Measurements from ENCODE around the gene KDM1B.

Gene KDM1B

DNA sequence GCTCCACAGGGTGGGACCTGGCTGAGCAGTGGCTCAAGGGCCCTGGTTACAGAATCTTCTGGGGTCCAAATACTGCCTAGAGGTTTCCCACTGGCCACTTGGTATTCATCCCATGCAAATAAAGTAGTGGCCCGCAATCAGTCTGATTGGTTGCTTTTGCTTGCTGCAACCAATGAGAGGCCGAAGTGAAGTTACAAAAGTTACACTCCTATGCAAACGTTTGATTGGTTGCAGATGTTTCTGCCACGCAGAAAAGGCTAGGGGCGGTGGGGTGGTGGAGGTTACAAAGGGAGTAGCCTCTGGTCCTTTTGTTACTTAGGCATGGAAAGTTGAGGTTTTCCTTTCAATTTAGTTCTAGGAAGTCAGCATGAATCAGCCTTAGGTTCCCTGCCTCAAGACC is 29.1 kb upstream of the KDM1B start:
- TF ChIP-seq CTCF (conservative IDR thresholded peaks at IDR 0.05; ENCODE audit: low read length) (no peak), EZH2phosphoT487 (IDR thresholded peaks at IDR 0.05; ENCODE audit: borderline replicate concordance) (no peak)
- Histone ChIP-seq H4K20me1 (ENCODE audit: insufficient read depth, low read length, poor library complexity, severe bottlenecking) (no peaks in the 10 kb centered on the region), H2AFZ (ENCODE audit: low read length) (no peak overlapping the region), H3F3A (ENCODE audit: low read depth) (no peaks in the 10 kb centered on the region), H3K9me3 (ENCODE audit: insufficient read depth, low read depth, low read length) (no peaks in the 10 kb centered on the region), H3K9me2 (replicated peaks; ENCODE audit: low read depth, low read length) (no peaks in the 10 kb centered on the region), H3K79me2 (ENCODE audit: insufficient read depth, low read length) (no peaks in the 10 kb centered on the region), H3K4me1 (ENCODE audit: insufficient read depth, low read length, poor library complexity, severe bottlenecking) (no peaks in the 10 kb centered on the region), H3K27me3 (ENCODE audit: insufficient read depth, low read length, poor library complexity, severe bottlenecking) (no peaks in the 10 kb centered on the region), H3K9ac (ENCODE audit: low read depth, low read length, poor library complexity, severe bottlenecking) (no peak overlapping the region), H3K4me2 (ENCODE audit: low read depth, low read length, poor library complexity, severe bottlenecking) (no peak overlapping the region), H3K4me3 (ENCODE audit: low read length, poor library complexity, severe bottlenecking) (no peak overlapping the region), H3K36me3 (ENCODE audit: insufficient read depth, low read length) (no peaks in the 10 kb centered on the region)

DNA sequence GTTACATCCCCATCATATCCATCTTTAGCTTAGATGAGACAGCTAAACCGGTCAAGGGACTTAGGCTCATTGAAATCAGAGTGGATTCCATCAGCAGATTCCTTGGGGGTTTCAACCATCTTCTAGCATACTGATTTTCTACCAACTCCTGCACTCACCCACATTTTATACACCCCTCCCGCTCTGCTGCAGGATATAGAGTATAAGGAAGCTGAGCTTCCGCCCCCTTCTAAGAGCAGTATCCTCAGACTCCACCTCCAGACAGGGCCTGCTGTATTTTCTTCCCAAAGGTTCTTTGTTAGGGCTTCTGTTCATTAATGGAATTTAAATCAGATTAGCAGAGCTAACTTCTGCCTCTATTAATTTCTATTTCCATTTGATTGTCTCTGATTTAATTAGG is 22.9 kb upstream of the KDM1B start:
- no peak overlapping the region for H3K9ac ChIP-seq (ENCODE audit: low read depth, low read length, poor library complexity, severe bottlenecking)
- H2AFZ ChIP-seq (ENCODE audit: low read length), result no peak overlapping the region
- H3K9me3 ChIP-seq (ENCODE audit: insufficient read depth, low read depth, low read length), result no peaks in the 10 kb centered on the region
- TF ChIP-seq EZH2phosphoT487 (IDR thresholded peaks at IDR 0.05; ENCODE audit: borderline replicate concordance), result no peak
- TF ChIP-seq CTCF (conservative IDR thresholded peaks at IDR 0.05; ENCODE audit: low read length), result no peak
- no peaks in the 10 kb centered on the region for H4K20me1 ChIP-seq (ENCODE audit: insufficient read depth, low read length, poor library complexity, severe bottlenecking)
- H3K79me2 ChIP-seq (ENCODE audit: insufficient read depth, low read length), result no peaks in the 10 kb centered on the region
- no peak overlapping the region for H3K4me3 ChIP-seq (ENCODE audit: low read length, poor library complexity, severe bottlenecking)
- no peaks in the 10 kb centered on the region for H3K27me3 ChIP-seq (ENCODE audit: insufficient read depth, low read length, poor library complexity, severe bottlenecking)
- H3K36me3 ChIP-seq (ENCODE audit: insufficient read depth, low read length), result no peaks in the 10 kb centered on the region; the same call in 1 of the 2 replicates
- H3K4me1 ChIP-seq (ENCODE audit: insufficient read depth, low read length, poor library complexity, severe bottlenecking), result no peaks in the 10 kb centered on the region
- H3K9me2 ChIP-seq (replicated peaks; ENCODE audit: low read depth, low read length), result no peaks in the 10 kb centered on the region
- H3F3A ChIP-seq (ENCODE audit: low read depth), result no peaks in the 10 kb centered on the region
- H3K4me2 ChIP-seq (ENCODE audit: low read depth, low read length, poor library complexity, severe bottlenecking), result no peak overlapping the region

DNA sequence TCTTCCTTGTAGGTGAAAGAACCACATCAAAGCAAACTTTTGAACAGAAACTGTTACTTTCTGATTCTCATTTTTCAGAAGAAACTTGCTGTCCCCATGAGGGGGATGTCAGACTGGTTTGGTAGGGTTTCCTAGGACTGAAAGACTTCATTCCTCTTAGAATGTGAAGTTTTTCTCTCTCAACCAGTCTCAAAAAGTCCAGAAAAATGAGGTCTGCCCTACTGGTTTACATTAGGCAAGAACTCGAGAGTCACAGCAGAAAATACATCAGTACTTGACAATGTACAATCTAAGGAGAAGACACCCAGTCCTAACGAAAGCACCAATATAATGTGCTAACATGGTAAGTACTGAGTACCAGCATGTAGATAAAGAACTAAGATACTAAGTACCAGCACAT is 20.1 kb upstream of the KDM1B start:
- Histone ChIP-seq H3K79me2 (ENCODE audit: insufficient read depth, low read length) (no peaks in the 10 kb centered on the region), H3K9me2 (replicated peaks; ENCODE audit: low read depth, low read length) (no peaks in the 10 kb centered on the region), H3K27me3 (ENCODE audit: insufficient read depth, low read length, poor library complexity, severe bottlenecking) (no peaks in the 10 kb centered on the region), H3K4me1 (ENCODE audit: insufficient read depth, low read length, poor library complexity, severe bottlenecking) (no peaks in the 10 kb centered on the region), H4K20me1 (ENCODE audit: insufficient read depth, low read length, poor library complexity, severe bottlenecking) (no peaks in the 10 kb centered on the region), H3K9me3 (ENCODE audit: insufficient read depth, low read depth, low read length) (no peaks in the 10 kb centered on the region), H3K36me3 (ENCODE audit: insufficient read depth, low read length) (peaks cover 4% of the 10 kb centered on the region; the same call in 1 of the 2 replicates), H3K4me2 (ENCODE audit: low read depth, low read length, poor library complexity, severe bottlenecking) (no peak overlapping the region), H3K4me3 (ENCODE audit: low read length, poor library complexity, severe bottlenecking) (no peak overlapping the region), H2AFZ (ENCODE audit: low read length) (no peak overlapping the region), H3K9ac (ENCODE audit: low read depth, low read length, poor library complexity, severe bottlenecking) (no peak overlapping the region), H3F3A (ENCODE audit: low read depth) (no peaks in the 10 kb centered on the region)
- TF ChIP-seq EZH2phosphoT487 (IDR thresholded peaks at IDR 0.05; ENCODE audit: borderline replicate concordance) (no peak), CTCF (conservative IDR thresholded peaks at IDR 0.05; ENCODE audit: low read length) (no peak)
